Measurements from ENCODE around the gene HDC.

GRCh38 chr15:50251638-50252182 is 13.8 kb downstream of the HDC start:
- TF ChIP-seq GATA2 (IDR thresholded peaks at IDR 0.05; ENCODE audit: low read depth, low read length), result no peak
- no peak for TF ChIP-seq GATA3 (IDR thresholded peaks at IDR 0.05; ENCODE audit: low read depth, low read length)
